HUES48 (cell line): ENCODE measurements around the gene DRAM1.

ENCODE experiments used
- H3K27ac ChIP-seq: one replicate; pipeline ENCODE4 v1.7.0; 2013; ENCODE audit warnings: low read depth, low read length, inconsistent platforms
- H3K27me3 ChIP-seq: 2 replicates; pipeline ENCODE4 v1.6.1; 2013; ENCODE audit warnings: mild to moderate bottlenecking, low read length; ENCODE audit not compliant: control insufficient read depth, insufficient read depth
- H3K36me3 ChIP-seq: 2 replicates; pipeline ENCODE4 v1.6.1; 2013; ENCODE audit warnings: low read length; ENCODE audit not compliant: control insufficient read depth, insufficient read depth
- H3K4me1 ChIP-seq: 2 replicates; pipeline ENCODE4 v1.6.1; 2013; ENCODE audit warnings: mild to moderate bottlenecking, low read length; ENCODE audit not compliant: control insufficient read depth, insufficient read depth
- H3K4me3 ChIP-seq: 2 replicates; pipeline ENCODE4 v1.5.1; 2013; ENCODE audit warnings: mild to moderate bottlenecking, low read depth, low read length
- H3K9ac ChIP-seq: 2 replicates; pipeline ENCODE4 v1.6.1; 2013; ENCODE audit warnings: mild to moderate bottlenecking, low read depth, low read length, moderate library complexity
- H3K9me3 ChIP-seq: 2 replicates; pipeline ENCODE4 v1.6.1; 2013; ENCODE audit warnings: low read length; ENCODE audit not compliant: control insufficient read depth, insufficient read depth

Gene DRAM1

DNA sequence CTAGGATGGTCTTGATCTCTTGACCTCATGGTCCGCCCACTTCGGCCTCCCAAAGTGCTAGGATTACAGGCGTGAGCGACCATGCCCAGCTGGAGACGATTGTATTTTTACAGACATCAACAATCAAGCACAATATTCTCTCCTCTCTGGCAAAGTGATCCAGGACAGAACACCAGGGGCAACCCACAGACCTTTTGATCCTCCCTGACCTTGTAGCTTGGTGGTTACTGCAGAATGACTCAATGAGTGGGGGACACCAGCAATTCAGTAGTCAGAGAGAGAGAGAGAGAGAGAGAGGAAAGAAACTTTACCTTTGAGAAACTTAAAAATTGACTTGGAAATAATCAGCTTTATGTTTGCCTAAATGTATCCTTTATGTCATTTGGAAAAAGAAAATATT lies 51.2 kb downstream of the DRAM1 start:
- no peaks in the 10 kb centered on the region; the same call in 1 of the 2 replicates for H3K9me3 ChIP-seq
- no peak overlapping the region for H3K4me3 ChIP-seq
- H3K4me1 ChIP-seq: no peaks in the 10 kb centered on the region
- no peak overlapping the region for H3K27ac ChIP-seq
- no peaks in the 10 kb centered on the region for H3K36me3 ChIP-seq
- H3K27me3 ChIP-seq: no peaks in the 10 kb centered on the region
- no peak overlapping the region for H3K9ac ChIP-seq

DNA sequence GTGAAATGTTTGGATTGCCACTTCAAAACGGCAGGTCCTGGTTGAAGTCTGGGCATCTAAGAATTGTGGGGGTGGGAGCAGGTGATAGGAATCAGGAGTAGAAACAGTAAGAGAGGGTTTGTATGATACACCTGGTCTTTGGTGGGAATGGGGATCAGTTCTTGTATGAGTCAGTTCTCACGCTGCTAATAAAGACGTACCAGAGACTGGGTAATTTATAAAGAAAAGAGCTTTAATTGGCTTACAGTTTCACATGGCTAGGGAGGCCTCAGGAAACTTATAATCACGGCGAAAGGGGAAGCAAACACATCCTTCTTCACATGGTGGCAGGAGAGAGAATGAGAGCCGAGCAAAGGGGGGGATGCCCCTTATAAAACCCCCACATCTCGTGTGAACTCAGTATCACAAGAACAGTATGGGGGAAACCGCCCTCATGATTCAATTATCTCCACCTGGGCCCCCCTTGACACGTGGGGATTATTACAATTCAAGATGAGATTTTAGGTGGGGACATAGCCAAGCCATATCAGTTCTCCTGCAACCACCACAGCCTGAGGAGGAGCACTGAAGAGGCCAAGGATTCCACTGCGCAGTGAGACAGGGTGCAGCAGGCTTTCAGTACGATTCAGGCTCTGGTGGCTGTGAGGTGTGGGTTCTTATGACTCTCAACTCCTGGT lies 52.1 kb downstream of the DRAM1 start:
- no peaks in the 10 kb centered on the region for H3K36me3 ChIP-seq
- no peak overlapping the region for H3K9ac ChIP-seq
- no peak overlapping the region for H3K27ac ChIP-seq
- no peaks in the 10 kb centered on the region for H3K27me3 ChIP-seq
- no peak overlapping the region for H3K4me3 ChIP-seq
- no peaks in the 10 kb centered on the region for H3K4me1 ChIP-seq
- H3K9me3 ChIP-seq: no peaks in the 10 kb centered on the region; the same call in 1 of the 2 replicates

DNA sequence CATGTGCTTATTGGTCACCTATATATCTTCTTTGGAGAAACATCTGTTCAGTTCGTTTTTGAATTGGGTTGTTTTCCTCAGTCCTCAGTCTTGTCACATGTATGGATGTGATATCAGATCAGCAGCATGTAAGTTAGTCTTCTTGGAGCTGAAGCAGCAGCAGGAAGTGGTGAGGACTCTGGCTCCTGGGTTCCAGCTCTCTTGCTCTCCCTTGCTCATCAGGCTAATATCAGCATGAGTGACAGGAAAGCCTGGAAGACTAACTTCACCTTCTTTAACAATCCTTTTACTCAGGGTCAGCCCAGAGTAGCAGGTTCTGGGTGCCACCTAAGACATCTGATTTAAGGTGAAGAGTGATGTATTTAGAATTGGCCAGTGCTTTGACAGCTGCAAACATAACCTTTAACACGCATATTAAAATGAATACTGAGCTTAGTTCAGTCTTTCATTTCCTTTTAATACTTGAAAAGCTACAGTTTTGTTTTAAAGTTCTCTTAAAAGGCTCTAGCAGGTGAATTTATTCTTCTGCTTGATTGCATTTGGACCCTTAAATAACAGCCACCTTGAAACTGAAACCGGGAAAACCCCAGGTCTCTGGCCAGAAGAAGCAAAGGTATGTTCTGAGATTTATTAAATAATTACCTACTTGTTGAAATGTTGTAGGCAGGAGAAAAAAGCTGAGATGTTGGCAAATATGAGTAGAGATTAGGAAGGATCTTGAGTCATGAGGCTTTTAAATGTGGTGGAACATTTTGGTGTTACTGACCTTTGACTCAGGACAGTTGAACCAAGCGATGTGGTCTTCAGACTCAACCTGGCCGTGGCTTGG lies 54.3 kb downstream of the DRAM1 start:
- H3K36me3 ChIP-seq: no peaks in the 10 kb centered on the region
- H3K4me1 ChIP-seq: no peaks in the 10 kb centered on the region
- H3K27ac ChIP-seq: no peak overlapping the region
- no peak overlapping the region for H3K9ac ChIP-seq
- H3K27me3 ChIP-seq: no peaks in the 10 kb centered on the region
- H3K9me3 ChIP-seq: no peaks in the 10 kb centered on the region
- H3K4me3 ChIP-seq: no peak overlapping the region

DNA sequence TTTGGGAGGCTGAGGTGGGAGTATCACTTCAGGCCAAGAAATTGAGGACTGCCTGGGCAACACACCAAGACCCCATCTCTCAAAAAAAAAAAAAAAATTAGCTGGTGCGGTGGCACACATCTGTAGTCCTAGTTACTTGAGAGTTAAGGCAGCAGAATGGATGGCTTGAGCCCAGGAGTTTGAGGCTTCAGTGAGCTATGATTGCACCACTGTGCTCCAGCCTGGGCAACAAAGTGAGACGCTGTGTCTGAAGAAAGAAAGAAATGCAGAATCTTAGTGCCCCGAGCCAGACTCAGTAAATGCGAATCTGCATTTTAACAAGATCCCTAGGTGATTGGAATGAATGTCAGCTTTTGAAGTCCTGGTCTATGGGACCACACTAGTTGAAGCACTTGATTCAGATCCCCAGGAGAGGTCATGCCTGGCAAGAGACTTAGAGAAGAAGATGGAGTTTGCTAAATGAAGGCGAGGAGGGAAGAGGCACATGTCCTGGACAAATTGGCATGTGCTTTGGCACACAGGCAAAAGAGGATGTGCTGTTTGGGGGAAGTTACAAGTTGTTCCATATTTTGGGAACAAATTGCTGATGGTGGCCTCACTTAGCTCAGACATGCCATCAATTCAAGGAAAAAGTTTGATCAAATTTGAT lies 56.6 kb downstream of the DRAM1 start:
- H3K4me1 ChIP-seq: no peaks in the 10 kb centered on the region
- H3K36me3 ChIP-seq: no peaks in the 10 kb centered on the region
- H3K9me3 ChIP-seq: no peaks in the 10 kb centered on the region
- H3K9ac ChIP-seq: no peak overlapping the region
- H3K27ac ChIP-seq: no peak overlapping the region
- H3K4me3 ChIP-seq: no peak overlapping the region
- no peaks in the 10 kb centered on the region for H3K27me3 ChIP-seq

GRCh38 chr12:101935890-101936746 lies 58.7 kb downstream of the DRAM1 start:
- no peaks in the 10 kb centered on the region for H3K27me3 ChIP-seq
- no peaks in the 10 kb centered on the region for H3K36me3 ChIP-seq
- H3K4me3 ChIP-seq: no peak overlapping the region
- H3K9ac ChIP-seq: no peak overlapping the region
- peaks cover 4% of the 10 kb centered on the region for H3K4me1 ChIP-seq
- H3K27ac ChIP-seq: no peak overlapping the region
- no peaks in the 10 kb centered on the region for H3K9me3 ChIP-seq

GRCh38 chr12:101939306-101939705 lies 61.9 kb downstream of the DRAM1 start:
- Histone ChIP-seq H3K27me3 (no peaks in the 10 kb centered on the region), H3K4me1 (peaks cover 4% of the 10 kb centered on the region), H3K27ac (no peak overlapping the region), H3K36me3 (no peaks in the 10 kb centered on the region), H3K4me3 (no peak overlapping the region), H3K9ac (no peak overlapping the region), H3K9me3 (no peaks in the 10 kb centered on the region)

GRCh38 chr12:101939856-101940265 lies 62.5 kb downstream of the DRAM1 start:
- Histone ChIP-seq H3K4me3 (no peak overlapping the region), H3K27ac (no peak overlapping the region), H3K4me1 (peaks cover 4% of the 10 kb centered on the region), H3K9ac (no peak overlapping the region), H3K36me3 (no peaks in the 10 kb centered on the region), H3K9me3 (no peaks in the 10 kb centered on the region), H3K27me3 (no peaks in the 10 kb centered on the region)

- Histone ChIP-seq H3K9ac (no peak overlapping the region), H3K27ac (no peak overlapping the region), H3K4me1 (peaks cover 4% of the 10 kb centered on the region), H3K4me3 (no peak overlapping the region), H3K27me3 (no peaks in the 10 kb centered on the region), H3K36me3 (no peaks in the 10 kb centered on the region), H3K9me3 (no peaks in the 10 kb centered on the region)
Measured at GRCh38 chr12:101940400-101940950, 63.1 kb downstream of the DRAM1 start.

GRCh38 chr12:101941306-101942249 lies 64.2 kb downstream of the DRAM1 start:
- no peak overlapping the region for H3K27ac ChIP-seq

GRCh38 chr12:101942250-101942605 lies 64.8 kb downstream of the DRAM1 start:
- Histone ChIP-seq H3K27ac (no peak overlapping the region), H3K4me1 (peaks cover 4% of the 10 kb centered on the region), H3K4me3 (no peak overlapping the region), H3K9me3 (no peaks in the 10 kb centered on the region), H3K27me3 (no peaks in the 10 kb centered on the region), H3K36me3 (no peaks in the 10 kb centered on the region), H3K9ac (no peak overlapping the region)

More at GRCh38 chr12:101941306-101942249, 64.2 kb downstream of the DRAM1 start:
- Histone ChIP-seq H3K36me3 (no peaks in the 10 kb centered on the region), H3K9ac (no peak overlapping the region), H3K27me3 (no peaks in the 10 kb centered on the region), H3K9me3 (no peaks in the 10 kb centered on the region), H3K4me3 (no peak overlapping the region), H3K4me1 (peaks cover 4% of the 10 kb centered on the region)
